MG63 (cell line): ENCODE data around the gene AGRN. TPM values are rescaled to one million over a fixed set of nuclear protein-coding genes. Genes with fewer than 3 reads are reported as not detected.
"Not testable (repeated sequence)": the region's sequence is repeated elsewhere in the genome, so short reads cannot be mapped to it uniquely, and the experiment has no call there.

ENCODE experiments used
- DNase-seq: peaks from one replicate; pipeline ENCODE4 v3.0.0-alpha.2; 2020
- H3K27me3 ChIP-seq: fragments of 250-450 bp; sonication (Bioruptor Pico); 2 replicates; pipeline ENCODE4 v1.5.1; 2020; ENCODE audit warnings: mild to moderate bottlenecking, moderate library complexity
- H3K36me3 ChIP-seq: fragments of 250-450 bp; sonication (Bioruptor Pico); 2 replicates; pipeline ENCODE4 v1.5.1; 2020; ENCODE audit warnings: mild to moderate bottlenecking, moderate library complexity
- H3K4me3 ChIP-seq: fragments of 250-450 bp; sonication (Bioruptor Pico); 2 replicates; pipeline ENCODE4 v1.5.1; 2020; ENCODE audit warnings: mild to moderate bottlenecking, moderate library complexity
- H3K9me3 ChIP-seq: fragments of 250-450 bp; sonication (Bioruptor Pico); 2 replicates; pipeline ENCODE4 v1.5.1; 2020; ENCODE audit warnings: mild to moderate bottlenecking, moderate library complexity
- total RNA-seq: library from RNA; depleted of rRNA; stranded (reverse); fragments of >200 nt; shearing (Covaris generic); gene quantifications from 2 replicates; pipeline ENCODE4 v1.2.3, GENCODE V29; 2014; ENCODE audit warnings: low replicate concordance

Gene AGRN
- total RNA-seq, 1 experiment from 2014 or later = 70.2 TPM

- H3K36me3 ChIP-seq, H3K27me3 ChIP-seq, DNase-seq, H3K4me3 ChIP-seq, H3K9me3 ChIP-seq: not testable (repeated sequence)
Observed at GRCh38 chr1:1010131-1010530, 9.8 kb upstream of the AGRN start.

DNA sequence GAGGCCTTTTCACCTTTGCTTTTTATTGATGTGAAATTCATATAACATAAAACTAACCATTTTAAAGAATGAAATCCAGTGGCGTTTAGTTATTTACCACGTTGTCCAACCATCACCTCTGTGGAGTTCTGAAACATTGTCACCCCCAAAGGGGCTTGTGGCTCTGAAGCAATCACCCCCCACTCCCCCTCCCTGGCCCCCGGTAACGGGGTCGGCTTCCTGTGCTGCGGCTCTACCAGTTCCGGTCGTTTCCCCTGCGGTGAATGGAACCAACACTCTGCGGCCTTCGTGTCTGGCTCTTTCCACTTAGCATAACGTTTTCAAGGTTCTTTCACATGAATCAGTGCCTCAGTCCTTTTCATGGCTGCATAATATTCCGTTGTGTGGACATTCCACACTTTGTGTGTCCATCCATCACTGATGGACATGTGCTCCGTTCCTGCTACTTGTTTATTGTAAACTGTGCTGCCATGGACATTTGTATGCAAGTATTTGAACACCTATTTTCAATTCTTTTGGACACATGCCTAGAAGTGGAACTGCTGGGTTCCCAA lies 8.4 kb upstream of the AGRN start:
- Histone ChIP-seq H3K4me3 (no peak overlapping the region), H3K9me3 (no peaks in the 10 kb centered on the region), H3K27me3 (no peaks in the 10 kb centered on the region), H3K36me3 (no peaks in the 10 kb centered on the region; the same call in 1 of the 2 replicates)
- DNase-seq = no peak

GRCh38 chr1:1012736-1013104 lies 7.2 kb upstream of the AGRN start:
- H3K9me3 ChIP-seq, H3K27me3 ChIP-seq, DNase-seq, H3K36me3 ChIP-seq: not testable (repeated sequence)
- peak overlapping the region; percentile 63 for H3K4me3 ChIP-seq

DNA sequence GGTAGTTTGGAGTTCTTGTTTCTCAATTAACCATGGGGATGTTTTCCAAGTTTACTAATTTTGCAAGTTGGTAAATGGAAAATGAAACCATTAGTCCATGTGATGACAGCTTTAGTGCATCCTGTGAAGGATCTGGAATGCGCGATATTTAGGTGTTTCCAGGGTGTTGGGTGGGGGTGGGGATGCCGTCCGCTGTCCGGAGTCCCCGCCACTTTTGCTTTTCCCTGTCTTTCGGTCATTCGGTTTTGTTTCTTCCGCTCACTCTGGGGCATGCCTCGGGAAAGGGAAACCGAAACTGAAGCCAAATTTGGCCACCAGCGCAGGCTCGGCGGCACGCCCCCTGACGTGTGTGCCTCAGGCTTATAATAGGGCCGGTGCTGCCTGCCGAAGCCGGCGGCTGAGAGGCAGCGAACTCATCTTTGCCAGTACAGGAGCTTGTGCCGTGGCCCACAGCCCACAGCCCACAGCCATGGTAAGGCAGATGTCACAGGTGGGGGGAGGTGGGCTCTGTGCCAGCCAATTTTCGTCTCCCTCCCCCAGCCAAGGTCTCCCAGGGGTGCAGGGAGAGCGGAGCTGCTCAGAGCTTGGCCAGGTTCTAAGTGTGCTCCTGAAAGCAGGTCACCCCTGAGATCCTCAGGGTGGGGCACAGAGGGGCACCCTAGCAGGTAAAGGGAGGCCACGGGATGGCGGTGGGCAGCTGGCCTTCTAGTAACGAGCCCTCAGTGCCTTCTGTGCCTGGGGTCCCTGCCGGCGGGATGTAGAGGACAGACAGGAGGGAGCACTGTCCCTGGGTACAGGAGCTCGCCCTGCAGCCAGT lies 6.6 kb upstream of the AGRN start, which contains the start of gene ISG15:
Gene ISG15 (plus strand): TSS at position 393 of the 817 bp plus-strand sequence. CDS start 77 bp downstream, at position 470.
- no peaks in the 10 kb centered on the region; the same call in 1 of the 2 replicates for H3K36me3 ChIP-seq
- no peaks in the 10 kb centered on the region for H3K9me3 ChIP-seq
- DNase-seq = peak; percentile 90
- peak within 1 kb of the TSS; percentile 63 for H3K4me3 ChIP-seq
- no peaks in the 10 kb centered on the region for H3K27me3 ChIP-seq

DNA sequence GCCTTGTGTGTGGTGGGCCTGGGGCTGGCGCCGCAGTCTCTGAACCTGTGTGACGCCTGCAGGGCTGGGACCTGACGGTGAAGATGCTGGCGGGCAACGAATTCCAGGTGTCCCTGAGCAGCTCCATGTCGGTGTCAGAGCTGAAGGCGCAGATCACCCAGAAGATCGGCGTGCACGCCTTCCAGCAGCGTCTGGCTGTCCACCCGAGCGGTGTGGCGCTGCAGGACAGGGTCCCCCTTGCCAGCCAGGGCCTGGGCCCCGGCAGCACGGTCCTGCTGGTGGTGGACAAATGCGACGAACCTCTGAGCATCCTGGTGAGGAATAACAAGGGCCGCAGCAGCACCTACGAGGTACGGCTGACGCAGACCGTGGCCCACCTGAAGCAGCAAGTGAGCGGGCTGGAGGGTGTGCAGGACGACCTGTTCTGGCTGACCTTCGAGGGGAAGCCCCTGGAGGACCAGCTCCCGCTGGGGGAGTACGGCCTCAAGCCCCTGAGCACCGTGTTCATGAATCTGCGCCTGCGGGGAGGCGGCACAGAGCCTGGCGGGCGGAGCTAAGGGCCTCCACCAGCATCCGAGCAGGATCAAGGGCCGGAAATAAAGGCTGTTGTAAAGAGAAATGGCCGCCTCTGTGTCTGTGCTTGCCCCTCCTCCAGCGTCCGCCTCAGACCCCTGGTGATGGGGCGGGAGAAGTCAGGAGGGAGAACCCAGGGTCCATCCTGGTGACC lies 5.8 kb upstream of the AGRN start:
- Histone ChIP-seq H3K4me3 (peak overlapping the region; percentile 63), H3K27me3 (no peaks in the 10 kb centered on the region), H3K9me3 (no peaks in the 10 kb centered on the region), H3K36me3 (no peaks in the 10 kb centered on the region; the same call in 1 of the 2 replicates)
- no peak for DNase-seq

GRCh38 chr1:1014799-1015681 lies 4.9 kb upstream of the AGRN start:
- H3K9me3 ChIP-seq = no peaks in the 10 kb centered on the region
- no peak overlapping the region for H3K4me3 ChIP-seq
- no peaks in the 10 kb centered on the region for H3K27me3 ChIP-seq
- H3K36me3 ChIP-seq = no peaks in the 10 kb centered on the region; the same call in 1 of the 2 replicates
- no peak for DNase-seq

GRCh38 chr1:1017397-1018320 lies 2.3 kb upstream of the AGRN start:
- H3K27me3 ChIP-seq, H3K9me3 ChIP-seq, H3K36me3 ChIP-seq, DNase-seq, H3K4me3 ChIP-seq: not testable (repeated sequence)

DNA sequence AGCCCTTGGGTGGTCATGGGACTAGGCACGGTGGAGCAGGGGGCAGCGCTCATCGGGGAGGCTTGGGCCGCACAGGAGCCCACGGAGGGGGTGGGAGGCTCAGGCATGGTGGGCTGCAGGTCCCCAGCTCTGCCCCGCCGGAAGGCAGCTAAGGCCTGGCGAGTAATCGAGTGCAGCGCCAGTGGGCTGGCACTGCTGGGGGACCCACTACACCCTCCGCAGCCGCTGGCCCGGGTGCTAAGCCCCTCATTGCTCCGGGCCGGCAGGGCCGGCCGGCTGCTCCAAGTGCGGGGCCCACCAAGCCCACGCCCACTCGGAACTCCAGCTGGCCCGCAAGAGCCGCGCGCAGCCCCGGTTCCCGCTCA lies 1.6 kb upstream of the AGRN start:
- not testable (repeated sequence) for H3K27me3 ChIP-seq, H3K9me3 ChIP-seq, DNase-seq, H3K4me3 ChIP-seq, H3K36me3 ChIP-seq

DNA sequence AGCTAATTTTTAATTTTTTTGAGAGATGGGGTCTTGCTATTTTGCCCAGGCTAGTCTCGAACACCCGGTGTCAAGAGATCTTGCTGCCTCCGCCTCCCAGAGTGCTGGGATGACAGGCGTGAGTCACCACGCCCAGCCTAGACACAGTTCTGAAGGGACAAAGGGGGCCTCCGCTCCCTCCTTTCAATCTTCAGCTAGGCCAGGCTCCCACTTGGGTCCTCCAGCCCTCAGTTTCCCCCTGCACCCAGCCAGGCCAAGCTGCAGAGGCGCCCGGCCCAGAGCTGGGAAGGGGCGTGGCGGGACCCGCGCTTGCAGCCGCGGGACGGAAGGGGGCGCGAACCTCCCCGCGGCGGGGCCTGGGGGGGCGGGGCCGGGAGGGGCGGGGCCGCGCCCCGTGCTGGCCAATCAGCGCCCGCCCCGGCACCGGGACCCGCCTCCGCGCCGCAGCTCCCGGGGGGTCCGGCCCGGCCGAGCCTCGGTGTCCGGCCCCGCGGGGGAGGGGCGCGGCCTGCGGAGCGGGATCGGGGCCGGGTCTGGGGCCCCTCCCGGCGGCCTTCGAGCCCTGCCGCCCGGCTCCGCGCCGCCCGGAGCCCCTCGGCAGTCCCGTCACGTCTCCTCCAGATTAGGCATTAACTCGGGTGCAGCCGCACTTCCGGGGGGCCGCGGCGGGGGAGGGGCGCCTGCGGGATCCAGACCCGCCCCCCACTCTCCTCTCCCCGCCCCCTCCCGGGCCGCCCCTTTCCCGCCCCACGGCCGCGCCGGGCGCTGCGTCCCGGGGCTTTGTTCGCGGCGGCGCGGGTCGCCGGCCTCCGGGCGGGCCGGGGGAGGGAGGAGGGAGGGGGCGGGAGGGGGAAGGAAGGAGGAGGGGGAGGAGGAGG lies 559 bp upstream of the AGRN start:
- peaks cover 6% of the 10 kb centered on the region for H3K36me3 ChIP-seq
- H3K9me3 ChIP-seq = no peaks in the 10 kb centered on the region
- no peaks in the 10 kb centered on the region for H3K27me3 ChIP-seq
- DNase-seq = peak; percentile 83
- H3K4me3 ChIP-seq = peak overlapping the region; percentile 35

- DNase-seq = peak; percentile 36
- Histone ChIP-seq H3K36me3 (peaks cover 11% of the 10 kb centered on the region), H3K27me3 (no peaks in the 10 kb centered on the region), H3K4me3 (peak overlapping the region; percentile 56), H3K9me3 (no peaks in the 10 kb centered on the region)
Observed at GRCh38 chr1:1020415-1021009, 592 bp downstream of the AGRN start.

DNA sequence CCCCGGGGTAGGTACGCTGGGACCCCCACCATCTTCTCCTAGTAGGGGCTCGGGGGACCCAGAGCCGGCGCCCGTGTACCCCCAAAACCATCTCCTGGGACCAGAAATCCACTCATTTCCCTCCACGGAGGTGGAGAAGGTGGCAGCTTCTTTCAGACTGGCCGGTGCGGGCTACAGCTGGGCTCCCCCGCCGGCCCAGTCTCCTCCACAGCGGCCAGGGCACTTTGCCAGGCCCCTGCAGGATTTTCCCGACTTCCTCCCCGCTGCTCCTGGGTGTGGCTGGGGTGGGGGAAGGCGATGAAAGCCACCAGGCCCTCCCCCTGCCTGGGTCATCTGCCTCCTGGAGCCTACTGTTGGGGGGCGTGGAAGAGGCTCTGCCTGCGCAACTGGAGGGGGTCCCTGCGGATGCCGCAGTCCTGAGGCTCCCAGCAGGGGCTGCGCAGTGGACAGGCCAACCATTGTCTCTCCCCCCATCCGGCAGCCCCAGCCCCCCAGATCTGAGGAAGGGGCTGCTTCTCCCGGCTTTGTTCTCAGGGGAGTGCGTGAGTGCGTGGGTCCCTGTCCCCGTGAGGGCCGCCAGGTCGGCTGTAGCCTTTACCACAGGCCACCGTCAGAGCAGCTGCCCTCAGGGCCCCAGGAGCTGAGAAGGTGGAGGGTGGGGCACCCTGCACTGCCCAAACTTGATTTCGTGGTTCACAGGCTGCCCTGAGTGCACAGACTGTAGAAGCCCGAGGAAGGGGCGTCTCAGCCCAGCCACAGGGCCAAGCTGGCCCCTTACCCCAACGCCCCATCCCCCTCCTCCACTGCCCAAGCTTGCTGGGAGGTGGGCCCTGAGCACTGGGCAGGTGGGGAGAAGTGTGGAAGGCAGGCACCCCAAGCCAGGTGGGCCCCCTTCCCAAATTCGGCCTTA lies 1.3 kb downstream of the AGRN start:
- Histone ChIP-seq H3K27me3 (no peaks in the 10 kb centered on the region), H3K36me3 (peaks cover 11% of the 10 kb centered on the region), H3K4me3 (peak overlapping the region; percentile 56), H3K9me3 (no peaks in the 10 kb centered on the region)
- peak; percentile 79 for DNase-seq

GRCh38 chr1:1021920-1022259 lies 2.0 kb downstream of the AGRN start:
- Histone ChIP-seq H3K9me3 (no peaks in the 10 kb centered on the region), H3K27me3 (no peaks in the 10 kb centered on the region), H3K4me3 (no peak overlapping the region), H3K36me3 (peaks cover 11% of the 10 kb centered on the region)
- DNase-seq = no peak

- Histone ChIP-seq H3K9me3 (no peaks in the 10 kb centered on the region), H3K27me3 (no peaks in the 10 kb centered on the region), H3K36me3 (peaks cover 11% of the 10 kb centered on the region), H3K4me3 (no peak overlapping the region)
- no peak for DNase-seq
Observed at GRCh38 chr1:1022302-1023009, 2.5 kb downstream of the AGRN start.
